NOMO-1 treated with dmso at 0.1 percent for 144 hours (cell line): ENCODE data around the gene TSPAN2.
"Not testable (repeated sequence)": the region's sequence is repeated elsewhere in the genome, so short reads cannot be mapped to it uniquely, and the experiment has no call there.

Source experiments
- DNase-seq: peaks from one replicate; lab custom pipeline; 2025; ENCODE audit not compliant: unreplicated experiment; lab: John Stamatoyannopoulos, UW

The TSPAN2 gene

DNA sequence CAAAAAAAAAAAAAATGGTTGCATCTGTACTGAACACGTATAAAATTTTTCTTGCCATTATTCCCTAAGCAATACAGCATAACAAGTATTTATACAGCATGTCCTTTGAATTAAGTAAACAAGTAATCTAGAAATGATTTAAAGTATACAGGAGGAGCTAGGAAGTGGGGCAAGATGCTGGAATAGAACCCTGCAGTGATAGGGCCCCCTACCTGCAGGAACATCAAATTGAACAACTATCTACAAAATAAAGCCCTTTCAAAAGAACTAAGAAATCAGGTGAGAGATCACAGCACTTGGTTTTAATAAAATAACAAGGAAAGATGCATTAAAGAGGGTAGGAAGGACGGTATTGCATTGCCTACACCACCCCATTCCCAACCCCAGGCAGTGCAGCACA, 48.8 kb downstream of the TSPAN2 start:
- no peak for DNase-seq

DNA sequence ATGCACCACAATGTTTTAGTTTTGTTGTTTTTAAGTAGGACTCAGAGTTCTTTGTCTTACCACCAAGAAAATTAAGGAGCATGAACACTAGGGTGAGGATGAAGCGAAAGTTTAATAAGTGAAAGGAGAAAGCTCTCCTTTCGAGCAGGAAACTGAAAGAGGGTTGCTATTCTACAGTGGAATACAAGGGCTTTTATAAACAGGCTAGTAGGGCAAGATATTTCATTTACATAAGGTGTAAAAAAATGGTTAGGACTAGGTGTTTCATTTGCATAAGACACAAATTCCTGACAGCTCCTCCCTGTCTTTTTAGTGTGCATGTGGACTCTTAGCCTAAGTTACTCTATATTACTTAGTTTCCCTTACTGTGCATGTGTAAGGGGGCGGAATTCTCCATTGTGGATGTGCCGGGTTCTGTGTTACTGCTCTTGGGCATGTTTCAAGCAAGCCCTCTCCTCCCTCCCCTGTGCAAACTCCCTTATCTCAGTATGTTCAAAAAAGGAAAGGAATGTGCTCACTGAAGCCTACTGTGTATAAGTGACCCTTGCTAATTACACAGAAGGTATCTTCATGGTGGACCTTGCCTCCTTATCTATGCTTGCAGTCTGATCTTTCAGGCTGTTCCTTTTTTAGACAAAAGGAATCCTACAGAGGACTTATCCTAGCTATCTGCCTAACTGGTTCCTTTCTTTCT, 52.3 kb downstream of the TSPAN2 start:
- no peak for DNase-seq

DNA sequence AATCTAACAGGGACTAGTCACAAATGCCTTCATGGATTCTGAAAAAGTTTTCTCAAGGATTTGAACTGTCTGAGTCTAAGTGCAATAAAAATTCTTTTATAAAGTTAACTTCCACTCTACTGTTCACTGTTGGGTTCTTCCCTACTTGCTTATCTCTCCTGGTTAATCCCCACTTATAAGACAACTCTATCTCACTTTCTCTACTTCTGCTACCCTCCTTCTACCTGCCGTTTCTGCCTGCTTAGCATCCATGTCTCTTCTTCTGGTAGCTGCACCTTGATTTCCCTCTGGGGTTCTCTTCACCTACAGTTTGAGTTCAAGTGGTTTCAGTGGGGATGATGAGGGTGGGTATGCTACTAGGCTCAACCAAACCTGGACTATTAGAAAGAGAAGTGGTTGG, 53.7 kb downstream of the TSPAN2 start:
- DNase-seq: no peak

DNA sequence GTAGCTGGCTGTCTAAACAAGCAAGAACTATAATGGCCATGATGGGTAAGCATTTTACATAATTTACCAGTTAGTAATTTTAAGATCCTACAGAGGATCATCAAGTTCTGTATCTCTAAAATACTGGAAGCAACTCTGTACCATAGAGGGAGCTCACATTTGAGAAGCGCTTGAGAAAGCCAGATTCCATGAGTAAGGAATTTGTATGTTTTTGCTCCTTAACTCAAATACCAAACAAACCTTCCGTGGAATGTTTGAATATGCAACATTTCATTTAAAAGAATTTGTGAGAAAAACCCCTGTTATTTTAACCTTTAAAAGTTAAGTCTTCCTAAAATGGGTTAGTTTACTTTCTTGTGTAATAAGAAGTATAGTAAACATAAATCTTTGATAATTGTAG, 57.7 kb downstream of the TSPAN2 start:
- DNase-seq: no peak

DNA sequence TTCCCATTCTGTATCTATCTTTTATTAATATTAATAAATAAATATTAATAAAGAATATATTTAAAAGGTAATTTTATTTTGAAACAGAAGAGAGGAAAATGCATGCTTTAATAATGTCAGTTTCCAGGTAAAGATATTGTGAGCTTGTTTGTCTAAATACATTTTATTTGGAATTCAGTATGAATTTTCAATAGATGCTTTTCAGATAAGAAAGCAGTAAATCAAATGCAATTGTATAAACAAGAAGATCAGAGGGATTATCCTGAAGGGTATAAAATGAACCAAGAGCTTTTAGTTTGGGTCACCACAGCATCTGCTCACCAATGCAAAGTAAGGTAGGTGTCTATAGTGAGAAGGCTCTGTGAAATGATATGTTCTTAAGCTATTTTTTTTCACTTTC, 59.8 kb downstream of the TSPAN2 start, which contains the start of gene TSHB:
TSS of gene TSHB (plus strand) at position 301 of the 400 bp plus-strand sequence. CDS start 3,537 bp downstream, outside the sequence.
- no peak for DNase-seq

DNA sequence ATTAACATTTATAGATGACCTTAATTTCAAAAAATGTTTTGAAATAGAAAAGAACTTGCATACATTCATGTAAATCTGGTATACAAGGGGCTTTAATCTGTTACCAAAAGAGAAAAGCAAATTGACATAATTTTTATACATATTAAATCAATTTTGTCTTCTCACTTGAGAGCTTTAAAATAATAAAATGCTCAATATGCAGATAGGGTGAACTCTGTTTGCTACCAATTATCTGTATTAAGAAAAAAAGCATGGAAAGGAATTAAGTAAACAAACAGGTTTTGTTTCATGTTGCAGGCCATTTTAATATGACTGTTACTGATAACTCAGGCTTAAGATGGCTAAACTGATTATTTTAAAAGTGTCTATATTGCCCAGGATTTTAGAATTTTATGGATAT, 65.7 kb downstream of the TSPAN2 start:
- DNase-seq: no peak

DNA sequence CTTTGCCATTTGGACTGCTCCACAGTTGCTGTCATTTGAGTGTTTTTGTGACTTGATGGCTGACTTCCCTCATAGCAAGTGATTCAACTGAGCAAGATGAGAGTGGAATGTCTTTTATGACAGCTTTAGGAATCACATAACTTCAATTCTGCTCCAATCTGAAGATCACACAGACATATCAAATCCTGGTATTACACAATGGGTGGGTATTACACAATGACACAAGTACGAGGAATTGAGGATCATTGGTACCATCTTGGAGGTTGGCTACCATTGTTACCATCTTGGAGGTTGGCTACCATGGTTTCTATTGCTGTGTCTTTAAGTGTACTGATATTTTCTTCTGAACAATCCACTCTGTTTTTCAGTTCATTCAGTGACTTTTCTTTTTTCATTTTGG, 68.2 kb downstream of the TSPAN2 start:
- no peak for DNase-seq

DNA sequence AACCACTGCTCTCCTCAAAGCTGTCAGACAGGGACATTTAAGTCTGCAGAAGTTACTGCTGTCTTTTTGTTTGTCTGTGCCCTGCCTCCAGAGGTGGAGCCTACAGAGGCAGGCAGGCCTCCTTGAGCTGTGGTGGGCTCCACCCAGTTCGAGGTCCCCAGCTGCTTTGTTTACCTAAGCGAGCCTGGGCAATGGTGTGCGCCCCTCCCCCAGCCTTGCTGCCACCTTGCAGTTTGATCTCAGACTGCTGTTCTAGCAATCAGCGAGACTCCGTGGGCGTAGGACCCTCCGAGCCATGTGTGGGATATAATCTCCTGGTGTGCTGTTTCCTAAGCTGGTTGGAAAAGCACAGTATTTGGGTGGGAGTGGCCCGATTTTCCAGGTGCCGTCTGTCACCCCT, 69.8 kb downstream of the TSPAN2 start:
- not testable (repeated sequence) for DNase-seq

DNA sequence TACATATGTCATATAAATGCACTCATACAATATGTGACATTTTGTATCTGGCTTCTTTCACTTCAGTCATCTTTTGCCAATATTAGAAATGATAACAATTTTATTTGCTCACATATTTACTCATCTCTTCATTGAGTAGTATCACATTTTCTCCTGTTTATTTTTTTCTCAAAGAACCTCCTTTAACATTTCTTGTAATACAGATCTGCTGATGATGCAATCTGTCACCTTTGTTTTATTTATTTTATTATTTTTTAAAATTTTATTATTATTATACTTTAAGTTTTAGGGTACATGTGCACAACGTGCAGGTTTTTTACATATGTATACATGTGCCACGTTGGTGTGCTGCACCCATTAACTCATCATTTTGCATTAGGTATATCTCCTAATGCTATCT, 75.5 kb downstream of the TSPAN2 start:
- DNase-seq: no peak

DNA sequence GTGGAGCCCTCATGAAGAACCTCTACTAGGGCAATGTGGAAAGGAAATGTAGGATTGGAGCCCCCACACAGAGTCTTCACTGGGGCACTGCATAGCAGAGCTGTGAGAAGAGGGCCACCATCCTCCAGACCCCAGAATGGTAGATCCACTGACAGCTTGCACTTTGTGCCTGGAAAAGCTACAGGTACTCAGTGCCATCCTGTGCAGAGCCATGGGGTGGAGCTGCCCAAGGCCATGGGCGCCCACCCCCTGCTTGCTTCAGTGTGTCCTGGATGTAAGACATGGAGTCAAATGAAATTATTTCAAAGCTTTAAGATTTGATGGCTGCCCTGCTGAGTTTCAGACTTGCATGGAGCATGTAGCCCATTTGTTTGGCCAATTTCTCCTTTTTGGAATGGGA, 76.9 kb downstream of the TSPAN2 start:
- DNase-seq: no peak

DNA sequence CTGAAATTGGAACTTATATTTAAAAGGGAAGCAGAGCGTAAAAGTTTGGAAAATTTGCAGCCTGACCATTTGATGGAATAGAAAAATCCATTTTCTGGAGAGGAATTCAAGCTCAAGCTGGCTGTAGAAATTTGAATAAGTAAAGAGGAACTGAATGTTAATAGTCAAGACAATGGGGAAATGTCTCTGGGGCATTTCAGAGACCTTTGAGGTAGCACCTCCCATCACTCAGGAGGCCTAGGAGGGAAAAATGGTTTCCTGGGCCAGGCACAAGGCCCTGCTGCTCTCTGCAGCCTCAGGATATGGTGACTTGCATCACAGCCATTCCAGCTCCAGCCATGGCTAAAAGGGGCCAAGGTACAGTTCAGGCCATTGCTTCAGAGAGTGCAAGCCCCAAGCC, 77.3 kb downstream of the TSPAN2 start:
- DNase-seq: no peak

DNA sequence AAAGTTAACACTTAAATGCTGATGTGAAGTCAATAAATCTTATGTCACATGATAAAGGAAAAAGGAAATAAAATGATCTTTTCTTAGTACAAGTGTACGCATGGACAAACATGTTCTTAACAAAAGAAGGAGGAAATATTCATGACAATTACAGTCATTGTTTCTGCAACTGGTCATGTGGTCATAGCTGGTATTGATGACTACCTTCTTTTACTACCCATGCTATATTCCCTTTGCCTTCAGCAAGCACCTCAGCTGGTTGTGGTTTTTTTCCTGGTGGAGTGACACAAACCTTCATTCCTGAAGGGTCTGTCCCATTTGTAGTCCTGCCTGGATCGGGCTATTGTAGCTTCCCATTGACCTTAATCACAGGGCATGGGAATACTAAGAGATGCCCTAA, 83.1 kb downstream of the TSPAN2 start:
- DNase-seq: no peak
